CD4-positive, alpha-beta T cell treated with Interleukin-6 for 4 hours (primary cell): ENCODE measurements around the gene HAUS7.

Experiments
- DNase-seq: peaks from one replicate; pipeline ENCODE4 v3.0.0-alpha.2; 2020; ENCODE audit warnings: mixed read lengths

The HAUS7 gene

GRCh38 chrX:153470411-153471363 is at the start of gene HAUS7:
TSS of gene HAUS7 (minus strand) at chrX:153470576. CDS start at chrX:153470557, 19 bp downstream.
- peak; percentile 92 for DNase-seq

- no peak for DNase-seq
These were observed 49.4 kb upstream of the HAUS7 start for GRCh38 chrX:153519569-153520286.

- DNase-seq = no peak
These were observed 47.8 kb upstream of the HAUS7 start for GRCh38 chrX:153517946-153518834.

GRCh38 chrX:153517423-153517822 is 47.0 kb upstream of the HAUS7 start, which contains the start of gene ATP2B3:
TSS of gene ATP2B3 (plus strand) at chrX:153517642. CDS start at chrX:153536248, 18,606 bp downstream.
- no peak for DNase-seq

- no peak for DNase-seq
These were observed 45.7 kb upstream of the HAUS7 start for GRCh38 chrX:153516073-153516472.

GRCh38 chrX:153515435-153515834 is 45.1 kb upstream of the HAUS7 start:
- DNase-seq = no peak

- DNase-seq = no peak
These were observed 43.9 kb upstream of the HAUS7 start for GRCh38 chrX:153514259-153514658.

GRCh38 chrX:153513265-153513664 is 42.9 kb upstream of the HAUS7 start:
- DNase-seq = no peak

GRCh38 chrX:153512501-153512893 is 42.1 kb upstream of the HAUS7 start:
- DNase-seq = no peak

- DNase-seq = no peak
These were observed 41.6 kb upstream of the HAUS7 start for GRCh38 chrX:153511784-153512500.

GRCh38 chrX:153510383-153510782 is 40.0 kb upstream of the HAUS7 start:
- DNase-seq = no peak

GRCh38 chrX:153509592-153509991 is 39.2 kb upstream of the HAUS7 start:
- DNase-seq = no peak

GRCh38 chrX:153507484-153508178 is 37.3 kb upstream of the HAUS7 start:
- DNase-seq = peak; percentile 88

GRCh38 chrX:153505361-153505760 is 35.0 kb upstream of the HAUS7 start:
- DNase-seq = no peak

- no peak for DNase-seq
These were observed 34.2 kb upstream of the HAUS7 start for GRCh38 chrX:153504445-153505016.

- DNase-seq = no peak
These were observed 32.4 kb upstream of the HAUS7 start for GRCh38 chrX:153502796-153503195.

- DNase-seq = no peak
These were observed 31.8 kb upstream of the HAUS7 start for GRCh38 chrX:153502131-153502530.

GRCh38 chrX:153501530-153501929 is 31.2 kb upstream of the HAUS7 start:
- DNase-seq = no peak

GRCh38 chrX:153500676-153501280 is 30.4 kb upstream of the HAUS7 start:
- DNase-seq = no peak

GRCh38 chrX:153499876-153500275 is 29.5 kb upstream of the HAUS7 start:
- DNase-seq = no peak

GRCh38 chrX:153499341-153499740 is 29.0 kb upstream of the HAUS7 start:
- DNase-seq = no peak
